ENCODE results near the gene DCST2. TPM values are rescaled to one million over a fixed set of nuclear protein-coding genes. Genes with fewer than 3 reads are reported as not detected.

Gene DCST2
- total RNA-seq, 1 donor from 2014 or later = 0.16 TPM

- no peaks in the 10 kb centered on the region for H3K27me3 Mint-ChIP-seq
- peak overlapping the region; percentile 80 for H3K4me3 Mint-ChIP-seq
- DNase-seq = peak; percentile 95
- H3K27ac Mint-ChIP-seq = no peak overlapping the region
- intact Hi-C loops (cut with micrococcal nuclease) = loop anchor here (1.0 to 5.0 kb wide), 4 partner anchors 21 to 108 kb away; partner anchors contain the start of genes CKS1B, SHC1 and ZBTB7B
- H3K36me3 Mint-ChIP-seq (ENCODE audit: low read depth) = peaks cover 14% of the 10 kb centered on the region
- peaks cover 23% of the 10 kb centered on the region for H3K4me1 Mint-ChIP-seq
- no peaks in the 10 kb centered on the region for H3K9me3 Mint-ChIP-seq
Observed at GRCh38 chr1:155062702-155063411, 29.3 kb upstream of the DCST2 start.

- no peaks in the 10 kb centered on the region for H3K27me3 Mint-ChIP-seq
- no peak overlapping the region for H3K27ac Mint-ChIP-seq
- H3K9me3 Mint-ChIP-seq = no peaks in the 10 kb centered on the region
- intact Hi-C loops (cut with micrococcal nuclease) = loop anchor here (5.0 kb wide), 2 partner anchors 60 to 90 kb away; partner anchors contain the start of genes CKS1B, SHC1 and ZBTB7B
- H3K4me3 Mint-ChIP-seq = peak overlapping the region; percentile 80
- peak; percentile 67 for DNase-seq
- H3K36me3 Mint-ChIP-seq (ENCODE audit: low read depth) = peaks cover 18% of the 10 kb centered on the region
- peaks cover 23% of the 10 kb centered on the region for H3K4me1 Mint-ChIP-seq
Observed at GRCh38 chr1:155062151-155062686, 28.6 kb upstream of the DCST2 start.

GRCh38 chr1:155061381-155062150, 28.0 kb upstream of the DCST2 start:
- H3K36me3 Mint-ChIP-seq (ENCODE audit: low read depth) = peaks cover 19% of the 10 kb centered on the region
- H3K4me3 Mint-ChIP-seq = peak overlapping the region; percentile 34
- no peaks in the 10 kb centered on the region for H3K27me3 Mint-ChIP-seq
- peak; percentile 99 for DNase-seq
- no peaks in the 10 kb centered on the region for H3K9me3 Mint-ChIP-seq
- intact Hi-C loops (cut with micrococcal nuclease) = loop anchor here (1.0 to 5.0 kb wide), 6 partner anchors 9 to 503 kb away; partner anchors contain the start of genes CKS1B, SHC1, UBE2Q1 and ZBTB7B
- H3K4me1 Mint-ChIP-seq = peaks cover 23% of the 10 kb centered on the region
- H3K27ac Mint-ChIP-seq = no peak overlapping the region

GRCh38 chr1:155060736-155061135, 27.2 kb upstream of the DCST2 start:
- no peak overlapping the region for H3K4me3 Mint-ChIP-seq

GRCh38 chr1:155057788-155058211, 24.2 kb upstream of the DCST2 start:
- intact Hi-C loops (cut with micrococcal nuclease) = no loop called here
- Mint-ChIP-seq H3K4me1 (peaks cover 15% of the 10 kb centered on the region), H3K27ac (no peak overlapping the region)

More at GRCh38 chr1:155060736-155061135, 27.2 kb upstream of the DCST2 start:
- Mint-ChIP-seq H3K27ac (no peak overlapping the region), H3K9me3 (no peaks in the 10 kb centered on the region), H3K4me1 (peaks cover 20% of the 10 kb centered on the region), H3K27me3 (no peaks in the 10 kb centered on the region), H3K36me3 (ENCODE audit: low read depth) (peaks cover 27% of the 10 kb centered on the region)
- intact Hi-C loops (cut with micrococcal nuclease) = loop anchor here (1.0 to 5.0 kb wide), 6 partner anchors 8 to 502 kb away; partner anchors contain the start of genes CKS1B, SHC1, UBE2Q1 and ZBTB7B
- no peak for DNase-seq

GRCh38 chr1:155057104-155057503, 23.5 kb upstream of the DCST2 start:
- DNase-seq = no peak
- Mint-ChIP-seq H3K4me3 (no peak overlapping the region), H3K4me1 (peaks cover 18% of the 10 kb centered on the region), H3K27me3 (no peaks in the 10 kb centered on the region), H3K36me3 (ENCODE audit: low read depth) (peaks cover 30% of the 10 kb centered on the region), H3K27ac (no peak overlapping the region), H3K9me3 (no peaks in the 10 kb centered on the region)
- intact Hi-C loops (cut with micrococcal nuclease) = no loop called here

More at GRCh38 chr1:155057788-155058211, 24.2 kb upstream of the DCST2 start:
- no peak for DNase-seq
- H3K4me3 Mint-ChIP-seq = no peak overlapping the region
- peaks cover 30% of the 10 kb centered on the region for H3K36me3 Mint-ChIP-seq (ENCODE audit: low read depth)
- H3K27me3 Mint-ChIP-seq = no peaks in the 10 kb centered on the region
- H3K9me3 Mint-ChIP-seq = no peaks in the 10 kb centered on the region

GRCh38 chr1:155053531-155054105, 20.0 kb upstream of the DCST2 start:
- Mint-ChIP-seq H3K27me3 (no peaks in the 10 kb centered on the region), H3K36me3 (ENCODE audit: low read depth) (peaks cover 20% of the 10 kb centered on the region), H3K4me3 (peak overlapping the region; percentile 71), H3K27ac (peak overlapping the region; percentile 40), H3K9me3 (no peaks in the 10 kb centered on the region), H3K4me1 (peaks cover 22% of the 10 kb centered on the region)
- no peak for DNase-seq
- intact Hi-C loops (cut with micrococcal nuclease) = no loop called here

- Mint-ChIP-seq H3K4me3 (peak overlapping the region; percentile 87), H3K9me3 (no peaks in the 10 kb centered on the region), H3K27me3 (no peaks in the 10 kb centered on the region), H3K27ac (peak overlapping the region; percentile 40), H3K4me1 (peaks cover 22% of the 10 kb centered on the region), H3K36me3 (ENCODE audit: low read depth) (peaks cover 15% of the 10 kb centered on the region)
- intact Hi-C loops (cut with micrococcal nuclease) = loop anchor here (1.0 kb wide), 1 partner anchor 9 kb away; no protein-coding TSS in a partner anchor
- peak; percentile 76 for DNase-seq
Observed at GRCh38 chr1:155052439-155053395, 19.1 kb upstream of the DCST2 start.

- Mint-ChIP-seq H3K27ac (peak overlapping the region; percentile 66), H3K36me3 (ENCODE audit: low read depth) (peaks cover 11% of the 10 kb centered on the region)
- peak; percentile 81 for DNase-seq
Observed at GRCh38 chr1:155051777-155052398, 18.3 kb upstream of the DCST2 start.

GRCh38 chr1:155051342-155051776, 17.8 kb upstream of the DCST2 start:
- no peak for DNase-seq
- intact Hi-C loops (cut with micrococcal nuclease) = loop anchor here (2.0 kb wide), 2 partner anchors 33 to 69 kb away; partner anchors contain the start of gene FLAD1
- Mint-ChIP-seq H3K4me3 (peak overlapping the region; percentile 87), H3K27me3 (no peaks in the 10 kb centered on the region), H3K27ac (no peak overlapping the region), H3K36me3 (ENCODE audit: low read depth) (peaks cover 9% of the 10 kb centered on the region), H3K9me3 (no peaks in the 10 kb centered on the region), H3K4me1 (peaks cover 22% of the 10 kb centered on the region)

More at GRCh38 chr1:155051777-155052398, 18.3 kb upstream of the DCST2 start:
- intact Hi-C loops (cut with micrococcal nuclease) = loop anchor here (1.0 to 2.0 kb wide), 3 partner anchors 9 to 69 kb away; partner anchors contain the start of gene FLAD1
- Mint-ChIP-seq H3K4me1 (peaks cover 22% of the 10 kb centered on the region), H3K4me3 (peak overlapping the region; percentile 87), H3K9me3 (no peaks in the 10 kb centered on the region), H3K27me3 (no peaks in the 10 kb centered on the region)

- peak; percentile 96 for DNase-seq
- peaks cover 22% of the 10 kb centered on the region for H3K4me1 Mint-ChIP-seq
- intact Hi-C loops (cut with micrococcal nuclease) = loop anchor here (1.0 to 2.0 kb wide), 3 partner anchors 33 to 68 kb away; partner anchors contain the start of gene FLAD1
Observed at GRCh38 chr1:155050560-155051341, 17.2 kb upstream of the DCST2 start, which contains the start of gene ADAM15. TSS of gene ADAM15 (plus strand) at chr1:155051316. CDS start at chr1:155051387, 71 bp downstream.

More at GRCh38 chr1:155050560-155051341, 17.2 kb upstream of the DCST2 start, which contains the start of gene ADAM15:
- Mint-ChIP-seq H3K36me3 (ENCODE audit: low read depth) (peaks cover 3% of the 10 kb centered on the region), H3K27ac (peak within 1 kb of the TSS; percentile 89), H3K9me3 (no peaks in the 10 kb centered on the region), H3K27me3 (no peaks in the 10 kb centered on the region), H3K4me3 (peak within 1 kb of the TSS; percentile 88)

Measured in activated CD4-positive, alpha-beta T cell treated with anti-CD3 and anti-CD28 coated beads, Interleukin-2, amount 10 ng/mL, durations not matched to agents 24 days and 14 days (primary cell).